NT2/D1 (cell line): Measurements from ENCODE around the gene PFDN1.

ENCODE experiments used
- YY1 ChIP-seq: IDR thresholded peaks from 2 replicates; pipeline ENCODE4 v1.6.1; 2011; ENCODE audit not compliant: insufficient read length, insufficient read depth
- ZNF274 ChIP-seq: IDR thresholded peaks from 2 replicates; pipeline ENCODE4 v1.6.1; 2011; ENCODE audit warnings: mild to moderate bottlenecking, low read depth, low read length

GRCh38 chr5:140228364-140228837, 74.5 kb downstream of the PFDN1 start:
- TF ChIP-seq ZNF274, result no peak
- TF ChIP-seq YY1, result no peak
